Gastrocnemius medialis (tissue), 4 donors: ENCODE results near the gene UBR4. TPM values are rescaled to one million over a fixed set of nuclear protein-coding genes. Genes with fewer than 3 reads are reported as not detected.
"Not testable (repeated sequence)": the region's sequence is repeated elsewhere in the genome, so short reads cannot be mapped to it uniquely, and the experiment has no call there.

Experiments
- ATAC-seq, 2 donors: fragments of 150-250 bp; one replicate each; pipeline ENCODE4 v1.9.1; 2016
- DNase-seq, 2 donors: peaks; one replicate each; pipeline ENCODE4 v3.0.0-alpha.2; 2019
- H3K27ac ChIP-seq, 4 donors: fragments of 200-600 bp; sonication (generic); 1 replicate in 1 of 4; 2 replicates in 3 of 4; pipeline ENCODE4 v1.5.1; 2016 to 2018; ENCODE audit warnings: mild to moderate bottlenecking in 2 of 4, moderate library complexity in 1 of 4
- H3K27me3 ChIP-seq, 3 donors: fragments of 200-600 bp; sonication (generic) in 2 of 3; 1 replicate in 1 of 3; 2 replicates in 2 of 3; pipeline versions ENCODE4 v1.5.1 to v1.6.0; 2016 to 2019; ENCODE audit warnings: mild to moderate bottlenecking in 1 of 3, moderate library complexity in 1 of 3
- H3K36me3 ChIP-seq, 2 donors: fragments of 200-600 bp; sonication (generic) in 1 of 2; one replicate each; pipeline ENCODE4 v1.5.1; 2017 to 2018
- H3K4me1 ChIP-seq, 2 donors: fragments of 200-600 bp; sonication (generic) in 1 of 2; one replicate each; pipeline ENCODE4 v1.5.1; 2016 to 2017; ENCODE audit warnings: mild to moderate bottlenecking in 2 of 2
- H3K4me3 ChIP-seq, 4 donors: fragments of 200-600 bp; sonication (generic) in 3 of 4; 1 replicate in 1 of 4; 2 replicates in 3 of 4; pipeline ENCODE4 v1.5.1; 2016 to 2019; ENCODE audit warnings: mild to moderate bottlenecking in 2 of 4
- H3K9me3 ChIP-seq, 3 donors: fragments of 200-600 bp; sonication (generic) in 2 of 3; 1 replicate in 1 of 3; 2 replicates in 2 of 3; pipeline ENCODE4 v1.5.1; 2016 to 2019
- POLR2A ChIP-seq, 2 donors: fragments of 450-650 bp; IDR thresholded peaks; one replicate each; pipeline ENCODE4 v1.6.1; 2017; ENCODE audit warnings: antibody characterized with exemption in 2 of 2, mild to moderate bottlenecking in 2 of 2, moderate library complexity in 2 of 2
- in situ Hi-C, 4 donors: fragments of 200-750 bp; cut with MboI; loops; one replicate each; pipeline versions ENCODE4 v1.15.0 to v1.8.0; 2017; ENCODE audit warnings: low sequenced_read_pairs in 4 of 4
- intact Hi-C: fragments of 100-400 bp; cut with DNase I; formaldehyde crosslinking; loops from one replicate; pipeline ENCODE4 v1.15.1; 2023; ENCODE audit warnings: low total_unique reads
- total RNA-seq, 4 donors: library from RNA; depleted of rRNA; stranded (reverse); fragments of >200 nt; gene quantifications; one replicate each; pipeline versions ENCODE4 v1.1.0 to v1.2.3, GENCODE V29; 2016
- TF ChIP-seq, protein P1 (sequence below), 5 experiments: fragments of 450-650 bp in 3 of 5; fragments of 200-600 bp in 2 of 5; sonication (generic) in 2 of 5; IDR thresholded peaks in 4 of 5; conservative IDR thresholded peaks in 1 of 5; 1 replicate in 4 of 5; 2 replicates in 1 of 5; pipeline ENCODE4 v1.5.1; 2016 to 2019; ENCODE audit warnings: antibody characterized with exemption in 5 of 5, mild to moderate bottlenecking in 3 of 5, moderate library complexity in 3 of 5

The UBR4 gene
- 100 to 1,000 TPM; 156 to 293 (median 197) TPM for total RNA-seq

DNA sequence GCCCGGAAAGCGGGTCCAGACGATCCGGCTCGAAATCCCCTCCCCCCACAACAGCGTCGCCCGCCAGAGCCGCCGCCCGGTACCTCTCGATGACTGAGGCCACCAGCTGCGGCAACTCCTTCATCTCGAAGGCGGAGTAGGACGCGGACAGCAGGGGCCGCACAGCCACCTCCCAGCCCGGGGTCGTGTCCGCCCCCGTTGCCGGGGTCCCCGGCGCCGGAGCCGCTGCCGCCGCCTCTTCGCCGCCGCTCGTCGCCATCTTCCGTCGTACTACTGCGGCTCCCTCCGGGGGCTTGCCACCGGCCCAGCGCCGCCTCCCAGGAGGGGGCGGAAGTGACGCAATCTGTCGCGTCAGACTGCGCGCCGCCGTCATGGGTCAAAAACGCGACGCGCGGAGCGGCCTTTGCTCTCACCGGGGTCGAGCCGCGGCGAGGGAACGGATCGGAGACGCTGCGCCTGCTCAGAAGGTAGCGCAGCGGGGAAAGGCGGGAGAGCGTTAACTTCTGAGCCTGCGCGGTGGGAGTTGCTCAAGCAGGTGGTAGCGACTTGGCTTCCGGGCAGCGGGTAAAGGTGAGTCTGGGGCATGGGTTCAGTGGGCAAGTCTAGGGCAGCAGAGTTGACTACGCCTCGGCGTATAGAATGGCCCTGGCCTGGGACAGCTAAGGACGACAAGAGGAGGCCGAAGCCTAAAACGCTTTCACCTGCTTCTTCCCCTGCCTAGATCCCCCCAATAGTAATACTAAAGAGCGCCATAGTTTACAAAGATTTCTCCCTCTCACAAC is at the start of gene UBR4:
Gene UBR4, minus strand, starts transcription at position 277 of the 782 bp plus-strand sequence. Its CDS starts 18 bp downstream, at position 259.
- no peaks in the 10 kb centered on the region for H3K9me3 ChIP-seq
- H3K27ac ChIP-seq, result peak within 1 kb of the TSS; percentile 93 to 97 (median 95)
- ATAC-seq (peak; percentile 92 to 95), DNase-seq (peak; percentile 91 to 94)
- H3K4me3 ChIP-seq, result peak within 1 kb of the TSS; percentile 84 to 92 (median 88)
- TF ChIP-seq, protein P1, sequence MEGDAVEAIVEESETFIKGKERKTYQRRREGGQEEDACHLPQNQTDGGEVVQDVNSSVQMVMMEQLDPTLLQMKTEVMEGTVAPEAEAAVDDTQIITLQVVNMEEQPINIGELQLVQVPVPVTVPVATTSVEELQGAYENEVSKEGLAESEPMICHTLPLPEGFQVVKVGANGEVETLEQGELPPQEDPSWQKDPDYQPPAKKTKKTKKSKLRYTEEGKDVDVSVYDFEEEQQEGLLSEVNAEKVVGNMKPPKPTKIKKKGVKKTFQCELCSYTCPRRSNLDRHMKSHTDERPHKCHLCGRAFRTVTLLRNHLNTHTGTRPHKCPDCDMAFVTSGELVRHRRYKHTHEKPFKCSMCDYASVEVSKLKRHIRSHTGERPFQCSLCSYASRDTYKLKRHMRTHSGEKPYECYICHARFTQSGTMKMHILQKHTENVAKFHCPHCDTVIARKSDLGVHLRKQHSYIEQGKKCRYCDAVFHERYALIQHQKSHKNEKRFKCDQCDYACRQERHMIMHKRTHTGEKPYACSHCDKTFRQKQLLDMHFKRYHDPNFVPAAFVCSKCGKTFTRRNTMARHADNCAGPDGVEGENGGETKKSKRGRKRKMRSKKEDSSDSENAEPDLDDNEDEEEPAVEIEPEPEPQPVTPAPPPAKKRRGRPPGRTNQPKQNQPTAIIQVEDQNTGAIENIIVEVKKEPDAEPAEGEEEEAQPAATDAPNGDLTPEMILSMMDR (IDR thresholded peaks at IDR 0.05 in 4 of 5, conservative IDR thresholded peaks at IDR 0.05 in 1 of 5), result peak in 1 of 5 experiments; percentile 3
- TF ChIP-seq POLR2A (IDR thresholded peaks at IDR 0.05), result peak; percentile 97 to 98
- H3K36me3 ChIP-seq, result no peaks in the 10 kb centered on the region
- in situ Hi-C loops (no loop called here), intact Hi-C loops (loop anchor here (2.0 to 10.0 kb wide), 3 partner anchors 31 to 255 kb away; partner anchors contain the start of gene IFFO2)
- no peaks in the 10 kb centered on the region for H3K27me3 ChIP-seq
- H3K4me1 ChIP-seq, result peaks cover 64 to 74% of the 10 kb centered on the region in 2 donors

DNA sequence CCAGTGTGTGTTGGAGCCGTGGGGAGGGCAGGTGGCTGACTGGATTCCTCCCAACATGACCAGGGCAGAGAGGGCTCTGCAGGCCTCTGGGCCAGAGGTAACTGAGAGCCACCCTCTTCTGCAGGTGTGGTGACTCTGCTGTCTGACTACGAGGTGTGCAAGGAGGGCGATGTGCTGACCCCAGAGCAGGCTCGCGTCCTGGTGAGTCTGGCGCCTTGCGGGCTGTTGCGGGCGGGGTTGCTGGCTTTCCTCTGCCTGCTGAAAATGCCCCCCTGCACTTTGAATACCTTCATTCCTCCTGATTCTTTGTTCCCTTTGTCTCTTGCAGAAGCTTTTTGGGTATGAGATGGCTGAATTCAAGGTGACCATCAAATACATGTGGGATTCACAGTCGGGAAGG is 48.3 kb upstream of the UBR4 start:
- Histone ChIP-seq H3K36me3 (peaks cover 0 to 60% of the 10 kb centered on the region in 2 donors), H3K4me3 (no peak overlapping the region), H3K27me3 (no peaks in the 10 kb centered on the region), H3K4me1 (peaks cover 6 to 10% of the 10 kb centered on the region in 2 donors), H3K27ac (no peak overlapping the region), H3K9me3 (no peaks in the 10 kb centered on the region)
- intact Hi-C loops (no loop called here), in situ Hi-C loops (no loop called here)
- ATAC-seq (no peak), DNase-seq (no peak)
- TF ChIP-seq, protein P1 (IDR thresholded peaks at IDR 0.05 in 4 of 5, conservative IDR thresholded peaks at IDR 0.05 in 1 of 5), result no peak
- no peak for TF ChIP-seq POLR2A (IDR thresholded peaks at IDR 0.05)

DNA sequence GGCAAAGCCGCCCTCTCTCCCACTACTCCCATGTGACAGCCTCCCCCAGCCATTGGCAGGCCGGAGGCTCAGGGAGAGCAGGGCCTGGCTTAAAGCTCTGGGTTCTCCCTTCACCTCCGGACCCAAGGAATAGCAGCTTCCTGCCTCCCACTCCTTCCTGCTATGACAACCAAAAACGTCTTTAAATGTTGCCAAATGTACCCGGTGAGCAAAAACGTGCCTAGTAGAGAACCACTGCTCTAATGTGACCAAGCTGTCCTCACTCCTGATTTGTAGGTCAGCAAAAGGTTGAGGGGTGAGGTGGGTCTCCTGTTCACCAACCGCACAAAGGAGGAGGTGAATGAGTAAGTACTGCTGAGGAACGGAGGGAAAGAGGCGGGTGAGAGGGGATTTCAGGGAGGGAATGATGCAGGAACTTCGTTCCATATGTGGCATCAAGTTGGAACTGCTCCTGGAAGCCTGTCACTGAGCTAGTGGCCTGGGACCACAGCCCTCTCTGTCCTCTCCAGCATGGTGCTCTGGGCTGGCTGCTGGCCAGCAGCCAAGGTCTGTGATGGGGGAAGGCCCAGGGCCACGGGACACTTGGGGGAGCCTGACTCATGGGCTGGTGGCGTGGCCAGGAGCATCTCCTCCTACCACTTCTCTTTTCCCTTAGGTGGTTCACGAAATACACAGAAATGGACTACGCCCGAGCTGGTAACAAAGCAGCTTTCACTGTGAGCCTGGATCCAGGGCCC is 47.3 kb upstream of the UBR4 start:
- in situ Hi-C loops, result no loop called here
- intact Hi-C loops, result no loop called here
- Histone ChIP-seq H3K4me3 (no peak overlapping the region), H3K9me3 (no peaks in the 10 kb centered on the region), H3K4me1 (peaks cover 16 to 20% of the 10 kb centered on the region in 2 donors), H3K27me3 (no peaks in the 10 kb centered on the region), H3K36me3 (peaks cover 0 to 60% of the 10 kb centered on the region in 2 donors), H3K27ac (no peak overlapping the region)
- no peak for TF ChIP-seq POLR2A (IDR thresholded peaks at IDR 0.05)
- TF ChIP-seq, protein P1 (IDR thresholded peaks at IDR 0.05 in 4 of 5, conservative IDR thresholded peaks at IDR 0.05 in 1 of 5), result no peak
- DNase-seq (no peak), ATAC-seq (no peak)

DNA sequence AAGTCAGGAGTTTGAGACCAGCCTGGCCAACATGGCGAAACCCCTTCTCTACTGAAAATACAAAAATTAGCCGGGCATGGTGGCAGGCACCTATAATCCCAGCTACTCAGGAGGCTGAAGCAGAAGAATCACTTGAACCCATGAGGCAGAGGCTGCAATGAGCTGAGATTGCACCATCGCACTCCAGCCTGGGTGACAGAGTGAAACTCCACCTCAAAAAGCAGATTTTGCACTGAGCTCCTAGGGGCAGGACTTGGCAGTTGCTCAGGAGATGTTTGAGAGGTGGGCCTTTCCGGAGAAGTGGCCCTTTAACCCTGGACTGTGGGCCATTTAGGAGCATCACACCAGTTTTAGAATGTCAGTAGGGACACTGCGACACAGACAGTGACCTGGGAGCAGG is 46.2 kb upstream of the UBR4 start:
- H3K9me3 ChIP-seq, H3K27me3 ChIP-seq, intact Hi-C loops, DNase-seq, H3K27ac ChIP-seq, H3K4me3 ChIP-seq, ATAC-seq, in situ Hi-C loops: not testable (repeated sequence)
- Histone ChIP-seq H3K36me3 (peaks cover 0 to 60% of the 10 kb centered on the region in 2 donors), H3K4me1 (peaks cover 19 to 23% of the 10 kb centered on the region in 2 donors)

DNA sequence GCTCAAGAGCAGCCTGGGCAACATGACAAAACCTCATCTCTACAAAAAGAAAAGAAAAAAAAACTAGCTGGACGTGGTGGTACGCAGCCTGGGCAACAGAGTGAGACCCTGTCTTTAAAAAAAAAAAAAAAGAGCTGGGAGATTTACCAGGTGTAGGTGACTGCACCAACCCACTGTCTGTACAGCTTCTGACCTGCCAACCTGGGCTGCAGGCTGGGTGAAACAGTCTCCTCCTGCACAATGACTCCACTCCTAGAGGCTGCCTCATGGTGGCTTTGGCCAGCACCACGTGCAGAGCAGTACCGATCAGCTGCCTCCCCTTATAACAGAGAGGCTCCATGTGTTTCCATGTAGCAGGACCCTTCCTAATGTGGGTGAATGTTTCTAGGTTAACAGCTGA is 45.2 kb upstream of the UBR4 start:
- no peaks in the 10 kb centered on the region for H3K9me3 ChIP-seq
- no peak for TF ChIP-seq POLR2A (IDR thresholded peaks at IDR 0.05)
- TF ChIP-seq, protein P1 (IDR thresholded peaks at IDR 0.05 in 4 of 5, conservative IDR thresholded peaks at IDR 0.05 in 1 of 5), result no peak
- DNase-seq (no peak), ATAC-seq (no peak)
- H3K36me3 ChIP-seq, result peaks cover 0 to 55% of the 10 kb centered on the region in 2 donors
- H3K4me3 ChIP-seq, result no peak overlapping the region
- peaks cover 26 to 30% of the 10 kb centered on the region in 2 donors for H3K4me1 ChIP-seq
- intact Hi-C loops, result no loop called here
- no peak overlapping the region for H3K27ac ChIP-seq
- in situ Hi-C loops, result no loop called here
- no peaks in the 10 kb centered on the region for H3K27me3 ChIP-seq
